Fibroblast of skin of back (primary cell): ENCODE results near the gene AKR7A3.
"Not testable (repeated sequence)": the region's sequence is repeated elsewhere in the genome, so short reads cannot be mapped to it uniquely, and the experiment has no call there.

ENCODE experiments used
- DNase-seq: peaks from one replicate; pipeline ENCODE4 v3.0.0-alpha.2; 2013

Gene AKR7A3

DNA sequence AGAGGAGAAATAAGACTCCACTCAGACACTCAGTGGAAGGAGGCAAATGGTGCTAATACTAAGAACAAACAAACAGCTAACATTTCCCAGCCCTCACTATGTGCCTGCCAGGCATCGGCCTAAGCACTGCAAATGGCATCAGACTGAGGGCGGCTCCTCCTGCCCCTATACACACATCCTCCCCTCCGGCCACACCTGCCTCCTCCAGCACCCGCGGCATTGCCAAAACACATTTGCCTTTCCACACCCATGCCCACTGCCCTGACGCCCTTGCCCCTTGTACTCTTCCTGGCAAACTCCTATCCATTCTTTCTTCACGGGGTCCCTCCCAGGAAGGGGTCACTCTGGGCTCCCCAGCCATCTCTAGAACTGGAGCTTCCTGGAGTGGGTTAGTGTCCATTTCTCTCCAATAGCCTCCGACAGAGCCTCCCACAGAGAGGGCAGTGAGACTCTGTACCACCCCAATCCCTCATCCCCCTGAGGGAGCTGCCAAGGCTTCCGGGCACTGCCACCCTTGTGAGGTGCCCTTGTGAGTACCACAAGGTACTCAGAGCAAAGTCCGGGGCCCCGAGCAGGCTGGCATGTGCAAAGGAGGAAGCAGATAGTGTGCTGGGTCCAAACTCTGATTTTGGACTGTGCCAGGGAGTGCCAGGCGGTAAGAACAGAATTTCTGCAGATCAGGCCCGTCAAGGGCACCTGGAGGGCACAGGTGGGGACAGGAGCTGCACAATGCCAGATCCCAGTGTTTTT is 959 bp downstream of the AKR7A3 start:
- no peak for DNase-seq

DNA sequence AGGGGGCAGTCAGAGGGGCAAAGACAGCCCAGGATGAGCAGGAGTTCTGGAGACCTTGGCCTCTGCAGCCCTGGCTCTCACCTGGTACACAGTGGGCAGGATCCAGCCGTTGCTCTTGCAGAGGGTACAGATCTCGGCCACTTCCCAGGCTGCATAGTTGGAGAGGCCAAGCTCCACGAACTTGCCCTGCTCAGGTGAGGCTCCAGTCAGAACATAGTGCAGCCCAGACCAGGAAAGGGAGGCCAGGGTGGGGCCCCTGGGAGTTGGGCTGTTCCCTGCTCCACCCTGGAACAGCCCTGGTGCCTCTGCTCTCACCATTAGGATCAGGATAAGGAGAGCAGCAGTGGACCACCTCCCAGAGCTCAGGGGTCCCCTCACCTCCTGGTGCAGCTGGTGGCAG is 2.8 kb downstream of the AKR7A3 start:
- DNase-seq: not testable (repeated sequence)

DNA sequence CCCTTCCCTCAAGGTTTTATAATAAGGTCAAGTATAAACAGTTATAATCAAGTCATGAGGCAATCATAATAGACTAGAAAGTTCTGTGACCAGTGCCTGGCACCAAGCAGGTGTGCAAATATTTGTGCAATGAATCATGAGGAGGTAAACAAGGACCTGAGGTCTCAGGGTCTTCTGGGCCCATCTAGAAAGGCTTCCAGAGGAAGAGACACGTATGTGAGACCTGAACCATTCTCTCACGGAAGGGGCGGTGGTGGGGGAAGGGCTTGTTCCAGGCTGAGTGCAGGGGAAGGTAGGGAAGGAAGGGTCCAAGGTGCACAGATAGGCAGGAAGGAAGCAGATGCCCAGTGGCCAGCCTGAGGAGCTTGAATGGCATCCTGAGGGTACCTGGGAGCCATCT is 3.2 kb downstream of the AKR7A3 start:
- DNase-seq: not testable (repeated sequence)

DNA sequence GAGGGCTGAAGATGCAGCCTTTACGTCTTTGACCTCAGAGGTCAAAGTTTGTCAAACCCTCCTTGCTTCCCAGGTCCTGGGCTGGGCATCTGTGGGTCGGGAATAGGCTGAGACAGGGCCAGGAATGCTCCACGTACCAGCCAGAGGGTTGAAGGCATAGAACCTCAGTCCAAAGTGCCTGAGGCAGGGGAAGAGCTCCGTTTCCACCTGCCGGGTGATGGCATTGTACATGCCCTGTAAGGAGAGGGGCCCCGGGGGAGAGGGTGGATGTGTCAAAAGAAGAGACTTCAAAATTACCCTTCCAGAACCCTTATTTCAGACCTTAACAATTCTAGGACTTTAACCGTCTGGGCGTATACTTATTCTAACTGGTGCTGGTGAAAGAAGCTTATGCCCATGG is 3.7 kb downstream of the AKR7A3 start:
- no peak for DNase-seq

DNA sequence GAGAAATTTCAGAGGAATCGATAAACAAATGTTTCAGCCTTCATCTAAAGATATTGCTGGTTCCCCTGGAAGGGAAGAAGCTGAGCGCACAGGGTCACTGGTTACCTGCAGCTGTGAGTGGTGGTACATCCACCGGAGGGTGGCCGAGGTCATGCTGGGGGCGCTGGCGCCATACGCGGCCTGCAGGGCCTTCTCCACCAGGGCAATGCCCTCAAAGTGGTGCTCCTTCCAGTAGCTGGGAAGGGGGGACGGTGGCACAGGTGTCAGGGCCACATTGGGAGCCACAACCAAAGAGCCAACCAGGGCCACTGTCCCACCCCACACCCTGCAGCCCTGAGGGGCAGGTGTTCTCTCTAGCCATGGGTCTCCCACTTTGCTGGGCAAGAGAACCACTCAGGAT is 4.7 kb downstream of the AKR7A3 start:
- no peak for DNase-seq

DNA sequence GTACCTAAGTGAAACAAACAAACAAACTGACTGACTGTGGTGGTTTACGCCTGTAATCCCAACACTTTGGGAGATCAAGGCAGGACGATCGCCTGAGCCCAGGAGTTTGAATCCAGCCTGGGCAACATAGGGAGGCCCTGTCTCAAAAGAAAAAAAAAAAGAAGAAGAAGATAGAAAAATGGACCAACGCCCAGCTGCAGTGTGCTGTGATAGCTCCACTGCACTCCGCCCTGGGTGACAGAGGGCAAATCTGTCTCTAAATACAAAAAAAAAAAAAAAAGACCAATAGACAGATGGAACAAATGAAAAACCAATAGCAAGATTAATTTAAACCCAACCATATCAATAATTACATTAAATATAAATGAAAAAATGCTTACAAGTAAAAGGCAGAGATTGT is 13.9 kb downstream of the AKR7A3 start:
- no peak for DNase-seq

DNA sequence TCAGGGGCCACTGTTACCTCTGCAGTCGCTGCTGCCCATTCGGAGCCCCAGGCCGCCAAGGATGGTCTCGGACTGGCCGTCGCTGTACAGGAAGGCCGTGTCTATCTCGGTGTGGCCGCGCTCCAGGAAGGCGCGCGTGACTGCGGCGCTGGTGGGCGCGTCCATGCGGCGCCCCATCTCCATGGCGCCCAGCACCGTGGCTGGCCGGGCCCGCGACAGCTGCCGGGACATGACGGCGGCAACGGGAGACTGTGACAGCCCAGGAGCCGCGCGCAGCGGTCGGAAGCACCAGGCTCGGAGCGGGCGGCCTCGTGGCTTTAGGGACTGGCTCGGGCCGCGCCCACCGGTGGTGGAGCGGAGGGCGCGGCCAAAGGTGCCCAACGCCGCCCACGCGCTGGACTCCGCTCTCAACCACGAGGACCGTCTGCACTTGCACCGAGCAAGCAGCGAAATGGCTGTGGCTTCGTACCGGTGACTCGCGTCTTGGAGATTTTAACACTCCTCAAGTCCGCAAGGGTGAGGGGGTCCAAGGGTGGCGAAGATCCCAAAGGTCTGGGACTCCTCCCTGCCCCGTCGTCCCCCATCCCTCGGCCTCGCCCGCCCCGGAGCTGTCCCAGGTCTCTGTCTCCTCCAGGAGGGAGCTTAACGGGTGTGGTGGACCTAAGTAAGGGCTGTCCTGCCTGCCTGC is 14.6 kb downstream of the AKR7A3 start:
- not testable (repeated sequence) for DNase-seq

DNA sequence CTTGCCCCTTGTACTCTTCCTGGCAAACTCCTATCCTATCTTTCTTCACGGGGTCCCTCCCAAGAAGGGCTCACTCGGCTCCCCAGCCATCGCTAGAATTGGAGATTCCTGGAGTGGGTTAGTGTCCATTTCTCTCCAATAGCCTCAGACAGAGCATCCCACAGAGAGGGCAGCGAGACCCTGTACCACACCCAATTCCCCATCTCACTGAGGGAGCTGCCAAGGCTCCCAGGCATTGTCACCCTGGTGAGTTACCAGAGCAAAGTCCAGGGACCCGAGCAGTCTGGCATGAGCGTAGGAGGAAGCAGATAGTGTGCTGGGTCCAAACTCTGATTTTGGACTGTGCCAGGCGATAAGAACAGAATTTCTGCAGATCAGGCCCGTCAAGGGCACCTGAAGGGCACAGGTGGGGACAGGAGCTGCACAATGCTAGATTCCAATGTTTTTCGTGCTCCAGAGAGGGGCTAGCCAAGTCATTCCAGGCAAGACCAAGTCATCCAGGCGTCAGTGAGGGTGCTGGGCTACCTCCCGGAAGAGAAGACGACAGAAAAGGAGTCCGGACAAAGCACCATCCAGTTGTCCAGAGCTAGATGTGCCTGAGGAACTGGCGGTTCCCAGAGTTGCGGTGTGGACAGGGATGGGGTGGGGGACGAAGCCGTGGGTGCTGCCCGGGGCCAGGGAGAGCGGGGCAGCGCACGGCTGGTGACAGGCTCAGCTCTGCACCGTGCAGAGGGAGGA is 15.3 kb downstream of the AKR7A3 start:
- DNase-seq: no peak

DNA sequence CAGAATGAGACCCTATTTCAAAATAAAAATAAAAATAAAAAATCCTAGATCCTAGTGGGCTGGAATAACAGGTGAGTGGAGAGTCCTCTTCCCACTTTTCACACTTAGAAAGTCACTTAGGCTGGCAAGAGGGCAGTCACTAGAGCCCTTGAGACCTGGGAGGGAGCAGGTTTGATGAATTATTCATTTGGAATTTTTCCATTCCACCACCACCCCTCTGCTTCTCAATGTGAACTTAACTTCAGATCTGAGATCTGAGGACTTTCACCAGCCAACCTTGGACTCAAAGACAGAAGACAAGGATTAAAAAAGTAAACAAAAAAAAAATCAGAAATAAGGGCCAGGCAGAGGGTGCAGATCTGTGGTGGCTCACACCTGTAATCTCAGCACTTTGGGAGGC is 16.5 kb downstream of the AKR7A3 start:
- DNase-seq: no peak

DNA sequence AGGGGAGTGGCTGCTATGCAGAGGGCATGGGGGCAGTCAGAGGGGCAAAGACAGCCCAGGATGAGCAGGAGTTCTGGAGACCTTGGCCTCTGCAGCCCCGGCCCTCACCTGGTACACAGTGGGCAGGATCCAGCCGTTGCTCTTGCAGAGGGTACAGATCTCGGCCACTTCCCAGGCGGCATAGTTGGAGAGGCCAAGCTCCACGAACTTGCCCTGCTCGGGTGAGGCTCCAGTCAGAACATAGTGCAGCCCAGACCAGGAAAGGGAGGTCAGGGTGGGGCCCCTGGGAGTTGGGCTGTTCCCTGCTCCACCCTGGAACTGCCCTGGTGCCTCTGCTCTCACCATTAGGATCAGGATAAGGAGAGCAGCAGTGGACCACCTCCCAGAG is 18.2 kb downstream of the AKR7A3 start:
- not testable (repeated sequence) for DNase-seq

DNA sequence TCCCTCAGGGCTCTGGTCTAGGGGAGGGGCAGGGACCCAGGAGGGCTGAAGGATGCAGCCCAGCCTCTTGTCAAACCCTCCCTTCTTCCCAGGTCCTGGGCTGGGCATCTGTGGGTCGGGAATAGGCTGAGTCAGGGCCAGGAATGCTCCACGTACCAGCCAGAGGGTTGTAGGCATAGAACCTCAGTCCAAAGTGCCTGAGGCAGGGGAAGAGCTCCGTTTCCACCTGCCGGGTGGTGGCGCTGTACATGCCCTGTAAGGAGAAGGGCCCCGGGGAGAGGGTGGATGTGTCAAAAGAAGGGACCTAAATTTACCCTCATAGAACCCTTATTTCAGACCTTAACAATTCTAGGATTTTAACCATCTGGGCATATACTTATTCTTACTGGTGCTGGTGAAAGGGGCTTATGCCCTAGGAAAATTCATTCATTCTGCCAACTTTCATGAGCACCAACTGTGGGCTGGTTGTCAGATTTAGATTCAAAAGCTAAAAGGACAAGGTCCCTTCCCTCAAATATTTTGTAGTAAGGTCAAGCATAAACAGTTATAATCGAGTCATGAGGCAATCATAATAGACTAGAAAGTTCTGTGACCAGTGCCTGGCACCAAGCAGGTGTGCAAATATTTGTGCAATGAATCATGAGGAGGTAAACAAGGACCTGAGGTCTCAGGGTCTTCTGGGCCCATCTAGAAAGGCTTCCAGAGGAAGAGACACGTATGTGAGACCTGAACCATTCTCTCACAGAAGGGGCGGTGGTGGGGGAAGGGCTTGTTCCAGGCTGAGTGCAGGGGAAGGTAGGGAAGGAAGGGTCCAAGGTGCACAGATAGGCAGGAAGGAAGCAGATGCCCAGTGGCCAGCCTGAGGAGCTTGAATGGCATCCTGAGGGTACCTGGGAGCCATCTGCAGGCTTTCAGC is 18.9 kb downstream of the AKR7A3 start:
- DNase-seq: not testable (repeated sequence)

DNA sequence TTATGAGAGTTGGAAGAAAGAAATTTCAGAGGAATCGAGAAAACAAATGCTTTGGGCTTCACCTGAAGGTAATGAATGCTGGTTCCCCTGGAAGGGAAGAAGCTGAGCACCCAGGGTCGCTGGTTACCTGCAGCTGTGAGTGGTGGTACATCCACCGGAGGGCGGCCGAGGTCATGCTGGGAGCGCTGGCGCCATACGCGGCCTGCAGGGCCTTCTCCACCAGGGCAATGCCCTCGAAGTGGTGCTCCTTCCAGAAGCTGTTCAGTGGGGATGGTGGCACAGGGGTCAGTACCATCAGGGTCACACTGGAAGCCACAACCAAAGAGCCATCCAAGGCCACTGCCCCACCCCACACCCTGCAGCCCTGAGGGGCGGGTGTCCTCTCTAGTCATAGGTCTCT is 20.1 kb downstream of the AKR7A3 start:
- DNase-seq: no peak

DNA sequence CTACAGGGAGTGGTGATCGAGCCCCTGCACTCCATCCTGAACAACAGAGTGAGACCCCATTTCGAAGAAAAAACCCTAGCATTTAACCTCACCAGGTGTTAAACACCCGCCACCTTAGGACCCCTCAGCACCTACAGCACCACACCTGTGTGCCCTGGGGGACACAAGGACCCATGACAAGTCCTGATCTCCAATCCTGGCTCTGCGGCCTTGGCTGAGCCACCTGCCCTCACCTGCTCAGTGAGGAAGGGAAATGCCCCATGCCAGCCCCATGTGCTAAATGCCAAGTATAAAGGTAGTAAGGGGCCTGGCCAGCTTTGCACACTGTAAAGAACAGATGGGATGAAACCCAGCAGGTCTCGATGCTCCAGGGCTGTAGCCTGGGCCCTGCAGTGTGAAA is 25.8 kb downstream of the AKR7A3 start:
- no peak for DNase-seq

DNA sequence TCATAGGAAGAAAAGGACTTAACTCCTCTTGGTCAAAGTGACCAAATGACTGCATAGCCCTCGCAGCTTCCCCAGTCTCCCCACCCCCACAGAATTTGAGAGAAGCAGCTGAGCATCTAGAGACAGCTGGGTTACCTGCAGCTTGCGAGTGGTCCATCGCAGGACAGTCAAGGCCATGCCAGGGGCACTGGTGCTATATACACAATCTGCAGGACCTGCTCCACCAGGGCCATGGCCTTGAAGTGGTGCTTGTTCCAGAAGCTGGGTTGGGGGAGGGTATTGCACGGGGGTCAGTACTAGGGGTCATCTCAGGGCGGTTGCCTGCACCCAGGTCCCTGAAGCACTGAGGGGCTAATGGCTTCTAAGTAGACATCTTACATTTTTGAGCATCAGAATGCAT is 26.5 kb downstream of the AKR7A3 start:
- DNase-seq: no peak

DNA sequence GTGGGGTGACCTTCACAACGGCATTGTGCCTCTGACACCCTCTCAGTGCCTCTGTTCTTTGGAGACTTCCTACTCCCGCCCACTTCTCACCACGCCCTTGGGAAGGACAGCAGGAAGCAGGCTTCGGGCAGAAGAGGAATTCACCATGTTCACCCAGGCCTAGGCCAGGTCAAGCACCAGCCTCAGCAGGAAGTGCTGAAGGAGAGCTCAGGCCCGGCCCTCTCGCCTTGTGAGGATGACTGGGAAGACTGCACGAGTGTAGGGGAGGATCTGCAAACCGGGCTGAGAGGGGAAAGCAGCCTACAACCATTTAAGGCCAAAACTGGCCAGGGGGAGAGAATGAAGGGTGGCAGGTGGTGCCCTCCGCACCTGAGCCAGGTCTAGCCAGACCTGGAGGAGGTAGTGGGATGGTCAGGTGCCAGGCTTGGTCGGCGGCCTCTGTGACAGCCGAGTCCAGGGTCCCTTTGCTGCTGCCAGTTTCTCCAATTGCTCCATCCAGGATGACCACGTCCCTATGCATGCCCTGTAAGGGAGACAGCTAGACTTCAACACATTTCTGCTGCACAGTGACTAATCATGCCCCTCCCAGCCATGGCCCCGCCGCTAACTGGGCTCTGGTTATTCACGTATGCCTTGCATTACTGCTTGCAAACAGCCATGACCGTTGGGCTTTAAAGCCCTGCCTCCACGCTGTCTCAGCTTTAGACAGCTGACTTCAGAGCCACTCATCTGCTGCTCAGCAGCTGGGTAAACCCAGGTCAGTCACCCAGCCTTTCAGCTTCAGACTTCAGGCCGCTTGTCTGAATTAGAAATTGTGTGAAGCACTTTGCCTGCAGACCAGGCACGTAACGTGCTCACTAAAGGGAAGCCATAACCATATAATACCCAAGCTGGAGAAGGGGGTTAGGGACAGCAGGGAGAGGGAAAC is 28.1 kb downstream of the AKR7A3 start:
- peak; percentile 68 for DNase-seq

DNA sequence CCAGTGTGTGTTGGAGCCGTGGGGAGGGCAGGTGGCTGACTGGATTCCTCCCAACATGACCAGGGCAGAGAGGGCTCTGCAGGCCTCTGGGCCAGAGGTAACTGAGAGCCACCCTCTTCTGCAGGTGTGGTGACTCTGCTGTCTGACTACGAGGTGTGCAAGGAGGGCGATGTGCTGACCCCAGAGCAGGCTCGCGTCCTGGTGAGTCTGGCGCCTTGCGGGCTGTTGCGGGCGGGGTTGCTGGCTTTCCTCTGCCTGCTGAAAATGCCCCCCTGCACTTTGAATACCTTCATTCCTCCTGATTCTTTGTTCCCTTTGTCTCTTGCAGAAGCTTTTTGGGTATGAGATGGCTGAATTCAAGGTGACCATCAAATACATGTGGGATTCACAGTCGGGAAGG is 30.2 kb downstream of the AKR7A3 start:
- no peak for DNase-seq

DNA sequence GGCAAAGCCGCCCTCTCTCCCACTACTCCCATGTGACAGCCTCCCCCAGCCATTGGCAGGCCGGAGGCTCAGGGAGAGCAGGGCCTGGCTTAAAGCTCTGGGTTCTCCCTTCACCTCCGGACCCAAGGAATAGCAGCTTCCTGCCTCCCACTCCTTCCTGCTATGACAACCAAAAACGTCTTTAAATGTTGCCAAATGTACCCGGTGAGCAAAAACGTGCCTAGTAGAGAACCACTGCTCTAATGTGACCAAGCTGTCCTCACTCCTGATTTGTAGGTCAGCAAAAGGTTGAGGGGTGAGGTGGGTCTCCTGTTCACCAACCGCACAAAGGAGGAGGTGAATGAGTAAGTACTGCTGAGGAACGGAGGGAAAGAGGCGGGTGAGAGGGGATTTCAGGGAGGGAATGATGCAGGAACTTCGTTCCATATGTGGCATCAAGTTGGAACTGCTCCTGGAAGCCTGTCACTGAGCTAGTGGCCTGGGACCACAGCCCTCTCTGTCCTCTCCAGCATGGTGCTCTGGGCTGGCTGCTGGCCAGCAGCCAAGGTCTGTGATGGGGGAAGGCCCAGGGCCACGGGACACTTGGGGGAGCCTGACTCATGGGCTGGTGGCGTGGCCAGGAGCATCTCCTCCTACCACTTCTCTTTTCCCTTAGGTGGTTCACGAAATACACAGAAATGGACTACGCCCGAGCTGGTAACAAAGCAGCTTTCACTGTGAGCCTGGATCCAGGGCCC is 31.2 kb downstream of the AKR7A3 start:
- no peak for DNase-seq

DNA sequence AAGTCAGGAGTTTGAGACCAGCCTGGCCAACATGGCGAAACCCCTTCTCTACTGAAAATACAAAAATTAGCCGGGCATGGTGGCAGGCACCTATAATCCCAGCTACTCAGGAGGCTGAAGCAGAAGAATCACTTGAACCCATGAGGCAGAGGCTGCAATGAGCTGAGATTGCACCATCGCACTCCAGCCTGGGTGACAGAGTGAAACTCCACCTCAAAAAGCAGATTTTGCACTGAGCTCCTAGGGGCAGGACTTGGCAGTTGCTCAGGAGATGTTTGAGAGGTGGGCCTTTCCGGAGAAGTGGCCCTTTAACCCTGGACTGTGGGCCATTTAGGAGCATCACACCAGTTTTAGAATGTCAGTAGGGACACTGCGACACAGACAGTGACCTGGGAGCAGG is 32.3 kb downstream of the AKR7A3 start:
- not testable (repeated sequence) for DNase-seq

DNA sequence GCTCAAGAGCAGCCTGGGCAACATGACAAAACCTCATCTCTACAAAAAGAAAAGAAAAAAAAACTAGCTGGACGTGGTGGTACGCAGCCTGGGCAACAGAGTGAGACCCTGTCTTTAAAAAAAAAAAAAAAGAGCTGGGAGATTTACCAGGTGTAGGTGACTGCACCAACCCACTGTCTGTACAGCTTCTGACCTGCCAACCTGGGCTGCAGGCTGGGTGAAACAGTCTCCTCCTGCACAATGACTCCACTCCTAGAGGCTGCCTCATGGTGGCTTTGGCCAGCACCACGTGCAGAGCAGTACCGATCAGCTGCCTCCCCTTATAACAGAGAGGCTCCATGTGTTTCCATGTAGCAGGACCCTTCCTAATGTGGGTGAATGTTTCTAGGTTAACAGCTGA is 33.3 kb downstream of the AKR7A3 start:
- no peak for DNase-seq

DNA sequence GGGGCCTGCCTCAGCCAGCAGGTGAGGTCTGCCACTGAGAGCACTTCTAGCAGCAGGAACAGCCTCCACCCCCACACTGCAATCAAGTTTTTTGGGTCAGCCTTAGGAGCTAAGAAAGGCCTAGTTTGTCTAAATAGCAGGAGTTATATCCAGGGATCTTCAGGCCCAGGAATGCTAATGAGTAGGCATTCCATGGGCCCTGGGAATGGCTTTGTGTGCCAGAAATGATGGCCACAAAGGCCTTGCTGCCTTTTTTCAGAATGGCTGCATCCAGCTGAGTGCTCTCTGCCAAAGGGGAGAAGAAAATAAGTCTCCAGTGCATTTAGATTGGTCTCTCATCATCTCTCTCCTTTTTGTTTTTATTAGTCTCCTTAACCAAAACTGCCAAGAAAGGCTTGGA is 34.2 kb downstream of the AKR7A3 start:
- DNase-seq: no peak
